Left lung (tissue), 10 donors: ENCODE results near the gene COL16A1. TPM values are rescaled to one million over a fixed set of nuclear protein-coding genes. Genes with fewer than 3 reads are reported as not detected.

Experiments used
- ATAC-seq: fragments of 200-7000 bp; cut with Tn5 transposase; one replicate; pipeline ENCODE4 v1.9.1; 2020; ENCODE audit warnings: moderate library complexity
- DNase-seq, 4 donors: peaks; one replicate each; pipeline ENCODE4 v3.0.0-alpha.2; 2013 to 2020
- H3K27ac ChIP-seq, 2 donors: fragments of 200-600 bp; sonication (generic) in 1 of 2; one replicate each; pipeline versions ENCODE4 v1.5.0 to v1.8.0; 2020 to 2021
- H3K27me3 ChIP-seq, 2 donors: fragments of 200-600 bp; sonication (generic) in 1 of 2; one replicate each; pipeline versions ENCODE4 v1.5.0 to v1.8.0; 2020 to 2021
- H3K36me3 ChIP-seq, 2 donors: fragments of 200-600 bp; sonication (generic) in 1 of 2; one replicate each; pipeline versions ENCODE4 v1.5.0 to v1.8.0; 2020 to 2021
- H3K4me1 ChIP-seq, 2 donors: fragments of 200-600 bp; one replicate each; pipeline ENCODE4 v1.8.0; 2021
- H3K4me3 ChIP-seq, 2 donors: fragments of 200-600 bp; sonication (generic) in 1 of 2; one replicate each; pipeline versions ENCODE4 v1.5.0 to v1.8.0; 2020 to 2021; ENCODE audit warnings: mild to moderate bottlenecking in 1 of 2
- H3K9me3 ChIP-seq, 2 donors: fragments of 200-600 bp; sonication (generic) in 1 of 2; one replicate each; pipeline versions ENCODE4 v1.5.0 to v1.8.0; 2020 to 2021
- CTCF ChIP-seq, 2 donors: fragments of 200-600 bp; sonication (generic) in 1 of 2; IDR thresholded peaks; one replicate each; pipeline versions ENCODE4 v1.5.0 to v1.8.0; 2021; ENCODE audit warnings: antibody characterized with exemption in 2 of 2
- intact Hi-C, 2 donors: fragments of 100-400 bp; cut with DNase I; formaldehyde crosslinking; loops; one replicate each; pipeline versions ENCODE4 v1.11.2 to v1.14.2; 2022
- polyA plus RNA-seq, 6 donors: library from polyadenylated mRNA; unstranded; fragments of 120-200 nt; gene quantifications; one replicate each; pipeline ENCODE4 v1.2.1, GENCODE V29; 2013; ENCODE audit not compliant: insufficient read length in 6 of 6
- total RNA-seq, 2 donors: library from RNA; stranded (reverse); fragmentation: NEBNext Ultra II Directional; extraction: Animal tissue kit (Norgen Biotek cat#: 25700); gene quantifications; one replicate each; pipeline ENCODE4 v1.2.1, GENCODE V29; 2021
- donor health status: DM: no; HTN: yes; CAD: no.
- donor health status: DM: no; HTN: no; CAD: no.

COL16A1 gene
- total and polyA plus RNA-seq, 8 donors, result 64.8 to 177 (median 118) TPM

GRCh38 chr1:31642366-31642765, 61.5 kb downstream of the COL16A1 start:
- no peak for ATAC-seq

GRCh38 chr1:31640964-31641363, 62.9 kb downstream of the COL16A1 start:
- Histone ChIP-seq H3K27ac (no peak overlapping the region), H3K4me1 (peaks cover 23 to 75% of the 10 kb centered on the region in 2 donors), H3K36me3 (no peaks in the 10 kb centered on the region), H3K27me3 (no peaks in the 10 kb centered on the region), H3K4me3 (no peak overlapping the region), H3K9me3 (no peaks in the 10 kb centered on the region)
- TF ChIP-seq CTCF (IDR thresholded peaks at IDR 0.05), result no peak
- ATAC-seq, result no peak
- intact Hi-C loops, result no loop called here
- no peak for DNase-seq

More at GRCh38 chr1:31642366-31642765, 61.5 kb downstream of the COL16A1 start:
- intact Hi-C loops, result no loop called here
- no peak for TF ChIP-seq CTCF (IDR thresholded peaks at IDR 0.05)
- DNase-seq, result no peak
- H3K27me3 ChIP-seq, result no peaks in the 10 kb centered on the region
- peaks cover 23 to 75% of the 10 kb centered on the region in 2 donors for H3K4me1 ChIP-seq
- H3K4me3 ChIP-seq, result no peak overlapping the region
- no peaks in the 10 kb centered on the region for H3K36me3 ChIP-seq
- H3K9me3 ChIP-seq, result no peaks in the 10 kb centered on the region
- H3K27ac ChIP-seq, result no peak overlapping the region

- Histone ChIP-seq H3K36me3 (peaks cover 0 to 4% of the 10 kb centered on the region in 2 donors), H3K9me3 (no peaks in the 10 kb centered on the region), H3K4me3 (no peak overlapping the region), H3K27ac (peak overlapping the region in 1 of 2 donors; percentile 57), H3K27me3 (no peaks in the 10 kb centered on the region), H3K4me1 (peaks cover 23 to 73% of the 10 kb centered on the region in 2 donors)
- TF ChIP-seq CTCF (IDR thresholded peaks at IDR 0.05), result no peak
- ATAC-seq, result no peak
- intact Hi-C loops, result no loop called here
- DNase-seq, result no peak
These were observed 63.6 kb downstream of the COL16A1 start for GRCh38 chr1:31640179-31640578.

- Histone ChIP-seq H3K36me3 (peaks cover 0 to 10% of the 10 kb centered on the region in 2 donors), H3K4me1 (peaks cover 23 to 72% of the 10 kb centered on the region in 2 donors), H3K27me3 (no peaks in the 10 kb centered on the region), H3K4me3 (no peak overlapping the region), H3K9me3 (no peaks in the 10 kb centered on the region), H3K27ac (peak overlapping the region in 1 of 2 donors; percentile 57)
- TF ChIP-seq CTCF (IDR thresholded peaks at IDR 0.05), result no peak
- DNase-seq (no peak), ATAC-seq (no peak)
- intact Hi-C loops, result no loop called here
These were observed 64.3 kb downstream of the COL16A1 start for GRCh38 chr1:31639543-31639942.

- intact Hi-C loops, result no loop called here
These were observed 65.7 kb downstream of the COL16A1 start for GRCh38 chr1:31637915-31638673.

More at GRCh38 chr1:31637915-31638673, 65.7 kb downstream of the COL16A1 start:
- H3K36me3 ChIP-seq, result peaks cover 0 to 20% of the 10 kb centered on the region in 2 donors
- peak; percentile 5 for ATAC-seq
- H3K9me3 ChIP-seq, result no peaks in the 10 kb centered on the region
- H3K27me3 ChIP-seq, result no peaks in the 10 kb centered on the region
- DNase-seq, result no peak
- no peak for TF ChIP-seq CTCF (IDR thresholded peaks at IDR 0.05)
- peak overlapping the region in 1 of 2 donors; percentile 57 for H3K27ac ChIP-seq
- peaks cover 19 to 62% of the 10 kb centered on the region in 2 donors for H3K4me1 ChIP-seq
- H3K4me3 ChIP-seq, result no peak overlapping the region
